ENCODE results near the gene LRRC27.
"Not testable (repeated sequence)": the region's sequence is repeated elsewhere in the genome, so short reads cannot be mapped to it uniquely, and the experiment has no call there.

The LRRC27 gene

GRCh38 chr10:132374612-132375011 lies 42.6 kb downstream of the LRRC27 start:
- DNase-seq (ENCODE audit: low spot score), result no peak

GRCh38 chr10:132375116-132375794 lies 43.3 kb downstream of the LRRC27 start:
- no peak for DNase-seq (ENCODE audit: low spot score)

GRCh38 chr10:132375795-132376297 lies 43.9 kb downstream of the LRRC27 start:
- no peak for DNase-seq (ENCODE audit: low spot score)

GRCh38 chr10:132376394-132376851 lies 44.4 kb downstream of the LRRC27 start:
- no peak for DNase-seq (ENCODE audit: low spot score)

- DNase-seq (ENCODE audit: low spot score), result no peak
These were observed 45.3 kb downstream of the LRRC27 start for GRCh38 chr10:132377326-132377725.

- DNase-seq (ENCODE audit: low spot score), result not testable (repeated sequence)
These were observed 47.0 kb downstream of the LRRC27 start for GRCh38 chr10:132379026-132379425.

GRCh38 chr10:132380986-132381385 lies 49.0 kb downstream of the LRRC27 start:
- DNase-seq (ENCODE audit: low spot score), result not testable (repeated sequence)

- DNase-seq (ENCODE audit: low spot score), result no peak
These were observed 49.7 kb downstream of the LRRC27 start for GRCh38 chr10:132381741-132382140.

- DNase-seq (ENCODE audit: low spot score), result no peak
These were observed 50.4 kb downstream of the LRRC27 start for GRCh38 chr10:132382231-132382922.

GRCh38 chr10:132383101-132383500 lies 51.1 kb downstream of the LRRC27 start:
- DNase-seq (ENCODE audit: low spot score), result no peak

GRCh38 chr10:132383751-132384196 lies 51.8 kb downstream of the LRRC27 start:
- no peak for DNase-seq (ENCODE audit: low spot score)

- no peak for DNase-seq (ENCODE audit: low spot score)
These were observed 52.8 kb downstream of the LRRC27 start for GRCh38 chr10:132384618-132385388.

GRCh38 chr10:132385389-132385667 lies 53.3 kb downstream of the LRRC27 start:
- no peak for DNase-seq (ENCODE audit: low spot score)

GRCh38 chr10:132385721-132386418 lies 53.9 kb downstream of the LRRC27 start:
- DNase-seq (ENCODE audit: low spot score), result no peak

- no peak for DNase-seq (ENCODE audit: low spot score)
These were observed 54.4 kb downstream of the LRRC27 start for GRCh38 chr10:132386419-132386831.

- not testable (repeated sequence) for DNase-seq (ENCODE audit: low spot score)
These were observed 54.9 kb downstream of the LRRC27 start for GRCh38 chr10:132386896-132387295.

GRCh38 chr10:132387764-132388210 lies 55.8 kb downstream of the LRRC27 start:
- DNase-seq (ENCODE audit: low spot score), result peak; percentile 74

- DNase-seq (ENCODE audit: low spot score), result no peak
These were observed 57.0 kb downstream of the LRRC27 start for GRCh38 chr10:132388891-132389432.

- no peak for DNase-seq (ENCODE audit: low spot score)
These were observed 57.6 kb downstream of the LRRC27 start for GRCh38 chr10:132389433-132390169.

- DNase-seq (ENCODE audit: low spot score), result no peak
These were observed 58.4 kb downstream of the LRRC27 start for GRCh38 chr10:132390170-132390920.
